AG09309 (cell line): ENCODE data around the gene ATP8A2.

ENCODE experiments used
- DNase-seq: peaks from one replicate; pipeline ENCODE4 v3.0.0-alpha.2; 2010; ENCODE audit warnings: low read depth
- H3K4me3 ChIP-seq: 2 replicates; pipeline ENCODE4 v1.5.1; 2011; ENCODE audit warnings: mild to moderate bottlenecking, low read depth, low read length, moderate library complexity; ENCODE audit not compliant: control insufficient read depth
- TF ChIP-seq, protein P1 (sequence below): IDR thresholded peaks from 2 replicates; pipeline ENCODE4 v1.5.1; 2011; ENCODE audit warnings: mild to moderate bottlenecking, low read depth, low read length, inconsistent platforms; ENCODE audit not compliant: insufficient read depth, control insufficient read depth; ENCODE audit errors: missing control alignments

The ATP8A2 gene

DNA sequence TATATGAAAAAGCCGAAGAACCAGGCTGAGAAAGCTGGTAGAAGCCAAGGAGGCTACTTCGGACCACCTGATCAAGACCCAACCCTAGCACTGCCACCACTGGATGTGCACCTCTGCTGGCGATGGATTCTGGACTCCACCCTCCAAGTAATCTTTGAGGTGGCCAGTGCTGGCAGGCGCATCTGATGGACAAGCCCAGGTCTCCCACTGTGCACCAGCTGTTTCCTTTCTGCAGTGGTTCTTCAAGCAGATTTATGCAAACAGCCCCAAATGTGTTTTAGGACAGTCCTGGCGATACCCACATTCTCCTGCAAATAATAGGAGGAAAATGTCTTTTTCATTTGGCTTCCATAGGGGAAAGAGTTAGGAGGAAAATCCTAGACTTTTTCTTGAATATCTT lies 507.7 kb downstream of the ATP8A2 start:
- DNase-seq: no peak
- no peak overlapping the region for H3K4me3 ChIP-seq
- TF ChIP-seq, protein P1, sequence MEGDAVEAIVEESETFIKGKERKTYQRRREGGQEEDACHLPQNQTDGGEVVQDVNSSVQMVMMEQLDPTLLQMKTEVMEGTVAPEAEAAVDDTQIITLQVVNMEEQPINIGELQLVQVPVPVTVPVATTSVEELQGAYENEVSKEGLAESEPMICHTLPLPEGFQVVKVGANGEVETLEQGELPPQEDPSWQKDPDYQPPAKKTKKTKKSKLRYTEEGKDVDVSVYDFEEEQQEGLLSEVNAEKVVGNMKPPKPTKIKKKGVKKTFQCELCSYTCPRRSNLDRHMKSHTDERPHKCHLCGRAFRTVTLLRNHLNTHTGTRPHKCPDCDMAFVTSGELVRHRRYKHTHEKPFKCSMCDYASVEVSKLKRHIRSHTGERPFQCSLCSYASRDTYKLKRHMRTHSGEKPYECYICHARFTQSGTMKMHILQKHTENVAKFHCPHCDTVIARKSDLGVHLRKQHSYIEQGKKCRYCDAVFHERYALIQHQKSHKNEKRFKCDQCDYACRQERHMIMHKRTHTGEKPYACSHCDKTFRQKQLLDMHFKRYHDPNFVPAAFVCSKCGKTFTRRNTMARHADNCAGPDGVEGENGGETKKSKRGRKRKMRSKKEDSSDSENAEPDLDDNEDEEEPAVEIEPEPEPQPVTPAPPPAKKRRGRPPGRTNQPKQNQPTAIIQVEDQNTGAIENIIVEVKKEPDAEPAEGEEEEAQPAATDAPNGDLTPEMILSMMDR: no peak

DNA sequence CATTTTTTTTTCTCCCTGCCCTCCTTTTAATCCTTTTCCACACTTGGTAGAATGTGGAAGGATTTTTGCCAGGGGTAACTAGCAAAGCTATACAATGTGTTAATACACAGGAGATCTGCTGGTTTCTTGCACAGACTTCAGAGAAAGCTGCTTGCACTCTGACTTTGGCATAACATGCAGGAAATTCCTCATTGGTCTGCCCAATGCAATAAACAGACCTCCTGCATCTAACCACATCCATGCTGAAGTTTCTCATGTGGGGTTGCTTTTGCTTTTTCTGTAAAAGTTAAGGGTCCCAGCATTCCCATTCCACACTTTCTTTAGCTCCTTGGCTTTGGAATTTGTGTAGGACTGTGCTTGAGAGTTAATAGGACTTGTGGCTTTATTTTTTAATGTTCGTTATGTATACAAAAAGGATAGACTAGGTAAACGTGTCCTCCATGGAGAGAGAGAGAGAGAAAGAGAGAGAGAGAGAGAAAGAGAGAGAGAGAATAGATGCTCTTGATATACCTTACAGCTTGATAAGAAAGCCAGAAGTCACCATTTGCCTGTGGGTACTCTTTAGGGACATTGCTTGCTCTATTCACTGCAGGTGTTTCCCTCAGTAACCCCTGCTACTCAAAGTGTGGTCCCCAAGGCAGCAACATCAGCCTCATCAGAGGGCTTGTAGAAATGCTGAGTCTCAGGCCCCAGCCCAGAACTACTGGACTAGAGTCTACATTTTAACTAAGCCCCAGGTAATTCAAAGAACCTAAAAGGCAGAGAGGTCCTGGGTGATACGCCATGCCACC lies 509.6 kb downstream of the ATP8A2 start:
- no peak overlapping the region for H3K4me3 ChIP-seq
- no peak for DNase-seq
- TF ChIP-seq, protein P1: no peak

DNA sequence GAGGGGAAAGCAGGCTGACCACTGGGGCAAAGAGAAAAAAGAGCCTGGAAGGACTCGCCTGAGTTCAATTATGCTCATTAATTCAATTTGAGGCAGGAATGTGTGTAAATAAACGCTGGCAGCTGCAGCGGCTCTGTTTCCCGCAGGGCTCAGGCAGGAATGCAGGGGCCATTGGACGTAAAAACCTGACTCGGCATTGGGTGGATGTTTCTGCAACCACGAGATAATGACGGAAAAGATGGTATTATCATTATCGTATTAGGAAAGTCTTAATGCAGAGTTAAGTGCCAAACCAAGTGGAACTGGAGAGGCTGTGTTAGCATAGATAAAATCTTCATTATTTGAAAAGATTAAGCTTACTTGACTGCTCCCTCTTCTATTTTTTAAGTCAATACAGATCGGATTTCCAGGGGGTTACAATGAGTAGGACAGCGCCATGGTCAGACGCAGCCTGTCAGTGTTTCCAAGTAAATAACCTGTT lies 510.2 kb downstream of the ATP8A2 start:
- DNase-seq: no peak

DNA sequence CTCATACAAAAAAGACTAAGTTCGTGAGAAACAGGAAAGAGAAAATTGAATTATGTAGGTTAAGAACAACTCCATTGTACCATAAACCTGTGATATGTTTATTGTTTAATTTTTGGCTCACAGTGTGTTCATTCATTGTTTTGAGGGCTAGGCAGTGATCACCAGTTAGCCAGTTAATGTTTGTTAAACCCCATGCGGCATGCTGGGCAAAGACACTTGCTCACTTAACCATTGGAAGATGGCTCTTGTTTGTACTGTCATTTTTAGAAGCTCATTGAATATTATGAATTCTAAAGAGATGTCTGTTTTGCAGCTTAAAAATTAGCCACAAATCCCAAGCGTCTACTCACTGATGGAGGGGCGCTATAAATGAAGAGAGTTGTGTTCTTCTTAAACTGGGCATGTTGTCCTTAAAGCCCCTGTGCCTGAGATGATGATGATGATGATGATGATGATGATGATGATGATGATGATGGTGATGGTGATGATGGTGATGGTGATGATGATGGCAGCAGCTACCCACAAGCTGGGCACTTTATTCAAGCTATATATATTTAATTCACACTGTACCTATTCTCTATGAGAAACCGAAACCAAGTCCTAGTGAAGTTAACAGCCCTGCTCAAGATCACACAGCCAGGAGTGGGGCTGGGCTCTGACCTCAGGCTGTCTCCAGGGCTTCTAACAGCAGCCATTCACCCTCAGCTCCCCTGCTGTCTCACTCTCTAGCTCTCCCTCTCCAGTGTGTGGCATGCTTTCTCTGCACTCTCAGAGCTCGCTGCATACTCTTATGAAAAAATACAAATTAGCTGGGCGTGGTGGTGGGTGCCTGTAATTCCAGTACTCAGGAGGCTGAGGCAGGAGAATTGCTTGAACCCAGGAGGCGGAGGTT lies 510.9 kb downstream of the ATP8A2 start:
- no peak overlapping the region for H3K4me3 ChIP-seq
- no peak for DNase-seq
- TF ChIP-seq, protein P1: no peak

More for the DNA sequence above, 510.2 kb downstream of the ATP8A2 start:
- TF ChIP-seq, protein P1: no peak
- H3K4me3 ChIP-seq: no peak overlapping the region

DNA sequence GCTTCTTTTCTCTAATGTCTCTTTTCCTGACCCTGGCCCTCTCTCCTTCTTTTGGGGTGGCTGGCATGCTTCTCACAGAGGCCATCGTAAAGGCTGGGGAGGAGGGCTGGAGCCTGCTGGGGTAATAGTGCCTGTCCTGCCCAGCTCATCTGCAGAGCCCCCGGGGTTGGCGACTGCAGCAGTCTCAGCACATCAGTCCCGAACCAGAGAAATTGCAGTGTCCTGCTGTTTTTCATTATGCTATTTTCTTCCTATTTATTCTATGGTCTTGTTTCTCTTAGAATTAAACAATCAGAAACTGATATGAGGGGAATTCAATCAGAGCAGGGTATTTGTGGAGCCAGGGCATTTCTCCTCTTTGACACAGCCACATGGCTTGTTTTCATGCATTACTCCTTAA lies 513.6 kb downstream of the ATP8A2 start:
- DNase-seq: no peak

More for the DNA sequence above, 513.6 kb downstream of the ATP8A2 start:
- TF ChIP-seq, protein P1: no peak
- no peak overlapping the region for H3K4me3 ChIP-seq
